Measurements from ENCODE around the gene RTCA. TPM values are rescaled to one million over a fixed set of nuclear protein-coding genes. Genes with fewer than 3 reads are reported as not detected.
"Not testable (repeated sequence)": the region's sequence is repeated elsewhere in the genome, so short reads cannot be mapped to it uniquely, and the experiment has no call there.

Gene RTCA
- total RNA-seq, 2 donors from 2014 or later = 10.2 to 18.7 TPM

DNA sequence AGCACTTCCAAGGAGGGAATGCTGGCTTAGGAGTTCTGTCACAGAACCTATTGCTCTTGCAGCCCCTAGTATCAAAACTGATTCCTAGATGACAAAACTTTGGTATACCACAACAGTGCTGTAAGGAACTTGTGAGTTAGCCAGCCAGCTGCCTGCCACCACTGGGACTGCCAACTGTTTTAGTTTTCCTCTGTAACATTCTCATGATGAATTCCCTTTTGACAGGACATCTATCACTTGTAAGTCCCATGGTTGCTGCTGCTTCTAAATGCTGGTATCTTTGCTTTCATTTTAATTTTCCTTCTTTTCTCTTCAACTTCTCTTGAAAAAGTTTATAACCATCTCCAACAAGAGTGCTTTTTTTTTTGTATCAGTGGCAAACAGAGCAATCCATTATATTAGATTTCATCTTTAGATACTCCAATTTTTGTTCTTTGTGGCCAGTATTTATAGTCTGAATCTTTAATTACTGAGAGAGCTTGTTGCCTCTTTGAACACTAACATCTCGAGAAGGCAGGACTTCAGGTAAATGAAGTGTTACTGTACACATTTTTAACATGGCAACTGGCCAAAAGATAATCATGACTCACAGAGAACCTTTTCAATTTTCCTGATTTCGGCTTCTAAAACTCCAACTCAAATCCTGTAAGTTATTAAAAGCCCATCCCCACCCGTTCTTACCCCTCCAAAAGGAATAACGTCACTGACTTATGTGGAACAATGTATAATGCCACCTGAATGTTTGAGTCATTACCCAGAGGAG, 36.2 kb upstream of the RTCA start:
- DNase-seq (no peak), ATAC-seq (no peak)

DNA sequence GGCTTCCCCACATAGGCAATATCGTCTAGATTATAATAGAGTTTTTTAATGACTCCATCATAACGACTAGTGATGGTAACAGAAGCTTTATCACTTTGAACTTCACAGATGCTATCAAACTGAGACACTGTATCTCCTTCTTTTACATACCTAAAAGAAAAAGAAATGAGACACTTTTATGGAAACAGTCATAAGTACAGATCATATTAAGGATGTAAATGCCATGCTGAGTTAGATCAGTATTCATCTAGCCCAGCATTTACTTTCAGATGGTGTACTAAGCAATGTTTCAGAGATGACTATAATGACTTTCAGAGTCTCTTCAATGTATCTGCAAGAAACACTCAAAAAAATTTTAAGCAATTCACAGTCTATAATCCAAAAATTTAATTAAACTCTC, 35.3 kb upstream of the RTCA start:
- 72 to 82% methylated on average over 2 of the region's 2 CpGs for WGBS, 2 donors
- no peak overlapping the region for H3K4me3 ChIP-seq
- no peaks in the 10 kb centered on the region for H3K27me3 ChIP-seq
- H3K36me3 ChIP-seq (replicated peaks in 1 of 2; ENCODE audit: insufficient read depth in 1 of 2, low read depth in 2 of 2) = peaks cover 0 to 5% of the 10 kb centered on the region in 2 donors
- H3K9me3 ChIP-seq = no peaks in the 10 kb centered on the region
- ATAC-seq = no peak
- intact Hi-C loops (cut with DNase I) = no loop called here
- peaks cover 3% of the 10 kb centered on the region for H3K4me1 ChIP-seq
- TF ChIP-seq, protein P1, sequence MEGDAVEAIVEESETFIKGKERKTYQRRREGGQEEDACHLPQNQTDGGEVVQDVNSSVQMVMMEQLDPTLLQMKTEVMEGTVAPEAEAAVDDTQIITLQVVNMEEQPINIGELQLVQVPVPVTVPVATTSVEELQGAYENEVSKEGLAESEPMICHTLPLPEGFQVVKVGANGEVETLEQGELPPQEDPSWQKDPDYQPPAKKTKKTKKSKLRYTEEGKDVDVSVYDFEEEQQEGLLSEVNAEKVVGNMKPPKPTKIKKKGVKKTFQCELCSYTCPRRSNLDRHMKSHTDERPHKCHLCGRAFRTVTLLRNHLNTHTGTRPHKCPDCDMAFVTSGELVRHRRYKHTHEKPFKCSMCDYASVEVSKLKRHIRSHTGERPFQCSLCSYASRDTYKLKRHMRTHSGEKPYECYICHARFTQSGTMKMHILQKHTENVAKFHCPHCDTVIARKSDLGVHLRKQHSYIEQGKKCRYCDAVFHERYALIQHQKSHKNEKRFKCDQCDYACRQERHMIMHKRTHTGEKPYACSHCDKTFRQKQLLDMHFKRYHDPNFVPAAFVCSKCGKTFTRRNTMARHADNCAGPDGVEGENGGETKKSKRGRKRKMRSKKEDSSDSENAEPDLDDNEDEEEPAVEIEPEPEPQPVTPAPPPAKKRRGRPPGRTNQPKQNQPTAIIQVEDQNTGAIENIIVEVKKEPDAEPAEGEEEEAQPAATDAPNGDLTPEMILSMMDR (IDR thresholded peaks at IDR 0.05) = no peak
- no peak for TF ChIP-seq POLR2A (IDR thresholded peaks at IDR 0.05)
- no peak for DNase-seq
- no peak overlapping the region for H3K27ac ChIP-seq

More for the DNA sequence above, 36.2 kb upstream of the RTCA start:
- intact Hi-C loops (cut with DNase I) = no loop called here
- peaks cover 0 to 5% of the 10 kb centered on the region in 2 donors for H3K36me3 ChIP-seq (replicated peaks in 1 of 2; ENCODE audit: insufficient read depth in 1 of 2, low read depth in 2 of 2)
- H3K27ac ChIP-seq = no peak overlapping the region
- no peaks in the 10 kb centered on the region for H3K27me3 ChIP-seq
- peaks cover 3% of the 10 kb centered on the region for H3K4me1 ChIP-seq
- no peak overlapping the region for H3K4me3 ChIP-seq
- WGBS, 2 donors = 31 to 42% methylated on average over 4 of the region's 4 CpGs
- TF ChIP-seq POLR2A (IDR thresholded peaks at IDR 0.05) = no peak
- TF ChIP-seq, protein P1 (IDR thresholded peaks at IDR 0.05) = no peak
- H3K9me3 ChIP-seq = no peaks in the 10 kb centered on the region

DNA sequence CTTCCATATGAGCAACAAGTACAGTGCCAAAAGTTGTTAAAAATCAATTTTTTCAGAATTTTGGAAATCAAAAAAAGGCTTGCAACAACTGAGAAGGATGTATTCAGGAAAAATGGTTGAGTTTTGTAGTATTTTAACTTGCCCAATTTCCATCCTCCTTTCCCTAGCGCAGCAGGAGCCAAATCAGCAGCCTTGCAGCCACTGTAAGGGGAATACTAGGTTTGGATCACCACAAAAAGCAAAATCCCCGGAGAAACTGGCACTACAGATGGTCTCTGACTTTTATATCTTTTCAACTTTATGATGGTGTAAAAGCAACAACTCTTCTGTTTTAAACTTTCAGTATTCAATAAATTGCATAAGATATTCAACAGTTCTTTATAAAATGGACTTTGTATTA, 34.3 kb upstream of the RTCA start:
- Histone ChIP-seq H3K9me3 (no peaks in the 10 kb centered on the region), H3K4me3 (no peak overlapping the region), H3K27me3 (no peaks in the 10 kb centered on the region), H3K4me1 (peaks cover 3% of the 10 kb centered on the region), H3K27ac (no peak overlapping the region), H3K36me3 (replicated peaks in 1 of 2; ENCODE audit: insufficient read depth in 1 of 2, low read depth in 2 of 2) (peaks cover 0 to 5% of the 10 kb centered on the region in 2 donors)
- DNase-seq = no peak
- 94 to 98% methylated on average over 2 of the region's 2 CpGs for WGBS, 2 donors
- ATAC-seq = no peak
- intact Hi-C loops (cut with DNase I) = no loop called here
- TF ChIP-seq, protein P1 (IDR thresholded peaks at IDR 0.05) = no peak
- TF ChIP-seq POLR2A (IDR thresholded peaks at IDR 0.05) = no peak

DNA sequence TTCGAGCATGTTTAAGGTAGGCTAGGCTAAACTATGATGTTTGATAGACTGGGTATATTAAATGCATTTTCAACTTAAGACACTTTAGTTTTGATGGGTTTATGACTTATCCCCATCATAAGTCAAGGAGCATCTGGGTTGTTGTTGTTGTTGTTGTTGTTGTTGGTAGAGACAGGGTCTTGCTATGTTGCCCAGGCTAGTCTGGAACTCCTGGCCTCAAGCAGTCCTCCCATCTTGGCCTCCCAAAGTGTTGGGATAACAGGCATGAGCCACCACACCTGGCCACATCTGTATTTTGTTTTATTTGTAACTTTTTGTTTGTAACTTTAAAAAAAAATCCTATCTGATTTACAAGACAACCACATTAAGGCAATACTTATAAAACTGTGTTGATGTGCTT, 33.9 kb upstream of the RTCA start:
- DNase-seq (no peak), ATAC-seq (no peak)
- TF ChIP-seq, protein P1 (IDR thresholded peaks at IDR 0.05) = no peak
- TF ChIP-seq POLR2A (IDR thresholded peaks at IDR 0.05) = no peak
- Histone ChIP-seq H3K27me3 (no peaks in the 10 kb centered on the region), H3K36me3 (replicated peaks in 1 of 2; ENCODE audit: insufficient read depth in 1 of 2, low read depth in 2 of 2) (peaks cover 0 to 5% of the 10 kb centered on the region in 2 donors), H3K4me3 (no peak overlapping the region), H3K4me1 (peaks cover 3% of the 10 kb centered on the region), H3K9me3 (no peaks in the 10 kb centered on the region), H3K27ac (no peak overlapping the region)
- intact Hi-C loops (cut with DNase I) = no loop called here
- 93 to 100% methylated on average over 1 of the region's 1 CpG for WGBS, 2 donors

DNA sequence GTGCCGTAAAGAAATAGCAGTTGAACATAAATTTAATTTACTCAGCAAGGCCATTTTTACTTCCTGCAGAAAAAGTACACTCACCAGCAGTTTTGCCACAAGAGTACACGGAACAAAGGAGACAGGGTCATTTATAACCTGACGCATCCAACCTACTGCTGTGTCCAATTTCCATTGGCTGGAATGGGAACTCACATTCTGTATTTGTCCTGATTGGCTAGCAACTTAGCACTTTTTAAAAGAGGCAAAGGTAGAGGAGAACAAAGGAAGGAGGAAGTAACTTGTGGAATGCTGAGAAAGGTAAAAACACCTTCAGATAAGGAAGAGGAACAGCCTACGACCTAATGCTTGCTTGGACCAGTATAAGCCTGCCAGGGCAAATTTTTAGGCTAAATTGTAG, 32.5 kb upstream of the RTCA start:
- H3K27ac ChIP-seq; H3K4me3 ChIP-seq; H3K36me3 ChIP-seq (replicated peaks in 1 of 2; ENCODE audit: insufficient read depth in 1 of 2, low read depth in 2 of 2); DNase-seq; intact Hi-C loops (cut with DNase I); H3K27me3 ChIP-seq; H3K9me3 ChIP-seq; ATAC-seq; H3K4me1 ChIP-seq: not testable (repeated sequence)
- WGBS, 2 donors = 83 to 91% methylated on average over 4 of the region's 4 CpGs
